Activated CD4-positive, alpha-beta T cell treated with anti-CD3 and anti-CD28 coated beads, Interleukin-2, amount 10 ng/mL, durations not matched to agents 24 days and 14 days (primary cell): ENCODE measurements around the gene TTC23. TPM values are rescaled to one million over a fixed set of nuclear protein-coding genes. Genes with fewer than 3 reads are reported as not detected.

Source experiments
- DNase-seq: peaks from one replicate; pipeline ENCODE4 v3.0.0; 2022
- H3K27ac Mint-ChIP-seq: one replicate; pipeline ENCODE4 v1.8.0; 2022; ENCODE audit warnings: mild to moderate bottlenecking, mixed read lengths
- H3K27me3 Mint-ChIP-seq: one replicate; pipeline ENCODE4 v1.8.0; 2022; ENCODE audit warnings: mixed read lengths
- H3K36me3 Mint-ChIP-seq: one replicate; pipeline ENCODE4 v1.8.0; 2022; ENCODE audit warnings: low read depth, mild to moderate bottlenecking, mixed read lengths
- H3K4me1 Mint-ChIP-seq: one replicate; pipeline ENCODE4 v1.8.0; 2021; ENCODE audit warnings: mixed read lengths
- H3K4me3 Mint-ChIP-seq: one replicate; pipeline ENCODE4 v1.8.0; 2022; ENCODE audit warnings: mild to moderate bottlenecking, moderate library complexity, mixed read lengths
- H3K9me3 Mint-ChIP-seq: one replicate; pipeline ENCODE4 v1.8.0; 2021; ENCODE audit warnings: mixed read lengths
- intact Hi-C: fragments of 100-400 bp; cut with micrococcal nuclease; formaldehyde crosslinking; loops from one replicate; pipeline ENCODE4 v1.15.1; 2023
- total RNA-seq: library from RNA; stranded (reverse); gene quantifications from 2 replicates; pipeline ENCODE4 v1.2.3, GENCODE V29; 2022

The TTC23 gene
- total RNA-seq, 1 donor from 2014 or later = 6.0 TPM

DNA sequence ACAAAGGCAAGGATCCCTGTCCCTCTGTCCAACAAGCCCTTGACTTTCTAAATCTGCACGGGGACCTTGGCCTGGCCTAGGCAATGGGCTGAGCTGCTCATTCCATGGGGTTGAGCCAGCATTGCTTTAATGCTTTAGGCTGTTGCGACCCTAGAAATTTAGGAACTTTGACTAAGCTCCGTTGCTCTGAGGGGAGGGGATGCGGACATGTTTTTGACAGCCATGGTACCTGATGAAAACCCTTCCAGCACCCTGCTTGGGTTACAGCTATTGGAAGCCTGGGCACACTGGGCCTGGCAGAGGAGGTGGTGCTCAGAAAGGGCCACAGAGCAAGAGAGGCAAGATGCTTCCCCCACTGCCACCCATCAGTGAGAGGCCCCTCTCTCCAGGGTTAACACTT lies 107.4 kb downstream of the TTC23 start:
- Mint-ChIP-seq H3K4me1 (no peaks in the 10 kb centered on the region), H3K9me3 (no peaks in the 10 kb centered on the region), H3K4me3 (no peak overlapping the region), H3K27ac (no peak overlapping the region), H3K27me3 (peaks cover 4% of the 10 kb centered on the region), H3K36me3 (no peaks in the 10 kb centered on the region)
- intact Hi-C loops = no loop called here
- DNase-seq = no peak

DNA sequence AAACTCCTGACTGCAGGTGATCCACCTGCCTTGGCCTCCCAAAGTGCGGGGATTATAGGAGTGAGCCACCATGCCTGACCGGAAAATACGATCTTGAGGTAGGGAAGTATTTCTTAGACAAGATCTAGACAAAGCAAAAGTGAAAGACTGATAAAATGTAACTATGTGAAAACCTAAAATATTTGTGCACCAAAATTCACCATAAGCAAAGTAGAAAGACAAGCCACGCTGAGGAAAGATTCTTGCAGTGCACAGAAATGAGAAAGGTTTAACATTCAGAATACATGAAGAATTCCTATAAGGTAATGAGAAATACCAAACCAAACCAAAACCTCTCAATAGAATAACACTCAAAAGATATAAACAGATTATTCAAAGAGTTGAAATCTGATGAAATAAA lies 108.8 kb downstream of the TTC23 start:
- Mint-ChIP-seq H3K36me3 (no peaks in the 10 kb centered on the region), H3K27me3 (peaks cover 4% of the 10 kb centered on the region), H3K4me1 (peaks cover under 1% of the 10 kb centered on the region), H3K27ac (no peak overlapping the region), H3K9me3 (no peaks in the 10 kb centered on the region), H3K4me3 (no peak overlapping the region)
- DNase-seq = no peak
- intact Hi-C loops = no loop called here

- Mint-ChIP-seq H3K4me3 (no peak overlapping the region), H3K9me3 (no peaks in the 10 kb centered on the region), H3K27me3 (peaks cover 4% of the 10 kb centered on the region), H3K36me3 (no peaks in the 10 kb centered on the region), H3K27ac (no peak overlapping the region), H3K4me1 (peaks cover 3% of the 10 kb centered on the region)
- DNase-seq = no peak
- intact Hi-C loops = no loop called here
These were observed 110.1 kb downstream of the TTC23 start for GRCh38 chr15:99139276-99139675.

DNA sequence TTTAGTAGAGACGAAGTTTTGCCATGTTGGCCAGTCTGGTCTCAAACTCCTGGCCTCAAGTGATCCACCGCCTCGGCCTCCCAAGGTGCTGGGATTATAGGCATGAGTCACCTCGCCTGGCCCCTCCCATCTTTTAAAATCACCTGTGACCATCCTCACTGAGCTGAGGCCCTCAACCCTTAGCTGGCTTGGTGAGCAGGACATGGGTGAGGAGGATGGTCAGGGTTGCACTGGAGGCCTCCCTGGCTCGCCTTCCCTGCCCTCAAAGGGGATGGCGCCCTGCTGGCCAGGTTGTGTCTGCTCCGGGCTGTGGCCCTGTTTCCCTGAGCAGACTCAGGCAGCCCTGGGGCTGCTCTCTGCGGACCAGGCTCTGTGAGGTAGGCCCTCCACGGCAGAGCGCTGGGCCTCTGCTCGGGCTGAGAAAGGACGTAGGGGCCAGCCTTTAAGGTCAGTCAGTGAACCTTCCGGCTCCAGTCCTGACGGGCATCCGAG lies 110.8 kb downstream of the TTC23 start:
- no peak overlapping the region for H3K4me3 Mint-ChIP-seq
- no peaks in the 10 kb centered on the region for H3K36me3 Mint-ChIP-seq
- H3K27me3 Mint-ChIP-seq = peaks cover 4% of the 10 kb centered on the region
- intact Hi-C loops = no loop called here
- DNase-seq = no peak
- no peak overlapping the region for H3K27ac Mint-ChIP-seq
- H3K4me1 Mint-ChIP-seq = peaks cover 3% of the 10 kb centered on the region
- no peaks in the 10 kb centered on the region for H3K9me3 Mint-ChIP-seq

DNA sequence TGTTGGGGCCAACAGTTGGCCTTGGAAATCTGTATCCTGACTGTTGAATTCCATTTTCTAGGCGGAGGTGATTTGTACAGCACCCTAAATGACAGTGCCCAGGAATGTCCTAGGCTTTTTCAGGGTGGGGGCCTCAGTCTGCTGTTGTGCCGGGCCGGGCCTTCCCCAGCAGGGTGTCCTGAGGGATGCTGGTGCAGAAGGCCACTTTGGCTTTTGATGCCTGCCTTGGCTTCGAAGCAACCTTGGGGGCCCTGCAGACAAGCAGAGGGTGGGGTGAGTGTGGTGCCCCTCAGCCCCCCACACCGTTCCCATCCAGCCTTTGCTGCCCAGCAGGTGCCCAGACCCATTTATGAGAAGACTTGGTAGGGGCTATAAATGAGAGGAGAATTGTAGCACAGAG lies 111.5 kb downstream of the TTC23 start:
- intact Hi-C loops = no loop called here
- peaks cover 4% of the 10 kb centered on the region for H3K27me3 Mint-ChIP-seq
- H3K4me3 Mint-ChIP-seq = no peak overlapping the region
- H3K36me3 Mint-ChIP-seq = no peaks in the 10 kb centered on the region
- no peak overlapping the region for H3K27ac Mint-ChIP-seq
- no peaks in the 10 kb centered on the region for H3K9me3 Mint-ChIP-seq
- H3K4me1 Mint-ChIP-seq = peaks cover 3% of the 10 kb centered on the region
- DNase-seq = no peak

DNA sequence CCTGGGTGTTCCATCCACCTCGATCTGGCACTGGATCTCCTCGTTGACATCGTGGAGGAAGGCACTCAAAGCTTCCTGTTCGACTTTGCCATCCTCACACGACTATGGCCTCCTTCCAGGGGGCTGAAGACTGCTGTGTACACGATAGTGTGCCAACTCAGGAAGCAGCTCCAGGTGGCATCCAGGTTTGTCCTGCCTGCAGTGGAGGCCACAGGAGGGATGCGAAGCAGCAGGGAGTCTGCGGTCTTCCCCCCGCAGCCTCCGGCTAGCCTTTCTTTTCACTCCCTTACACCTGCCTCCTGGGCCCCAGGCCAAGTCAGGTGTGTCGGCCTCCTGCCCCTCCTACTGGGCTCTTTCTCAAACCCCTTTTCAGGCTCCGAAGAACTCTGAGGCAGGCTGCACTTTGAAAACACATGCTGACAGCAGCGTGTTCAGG lies 112.3 kb downstream of the TTC23 start:
- no peaks in the 10 kb centered on the region for H3K36me3 Mint-ChIP-seq
- no peak overlapping the region for H3K4me3 Mint-ChIP-seq
- intact Hi-C loops = no loop called here
- H3K9me3 Mint-ChIP-seq = no peaks in the 10 kb centered on the region
- H3K27me3 Mint-ChIP-seq = no peaks in the 10 kb centered on the region
- H3K27ac Mint-ChIP-seq = no peak overlapping the region
- no peak for DNase-seq
- peaks cover 3% of the 10 kb centered on the region for H3K4me1 Mint-ChIP-seq

DNA sequence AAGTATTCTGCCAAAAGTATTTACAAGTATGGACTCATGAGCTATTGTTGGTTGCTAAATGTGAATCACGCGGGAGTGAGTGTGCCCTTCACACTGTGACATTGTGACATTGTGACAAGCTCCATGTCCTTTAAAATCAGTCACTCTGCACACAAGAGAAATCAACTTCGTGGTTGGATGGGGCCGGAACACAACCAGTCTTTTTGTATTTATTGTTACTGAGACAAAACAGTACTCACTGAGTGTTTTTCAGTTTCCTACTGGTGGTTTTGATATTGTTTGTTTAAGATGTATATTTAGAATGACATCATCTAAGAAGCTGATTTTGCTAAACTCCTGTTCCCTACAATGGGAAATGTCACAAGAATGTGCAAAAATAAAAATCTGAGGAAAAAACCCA lies 114.2 kb downstream of the TTC23 start:
- DNase-seq = no peak
- H3K4me1 Mint-ChIP-seq = peaks cover 3% of the 10 kb centered on the region
- H3K4me3 Mint-ChIP-seq = no peak overlapping the region
- no peaks in the 10 kb centered on the region for H3K9me3 Mint-ChIP-seq
- H3K36me3 Mint-ChIP-seq = no peaks in the 10 kb centered on the region
- H3K27me3 Mint-ChIP-seq = no peaks in the 10 kb centered on the region
- intact Hi-C loops = no loop called here
- H3K27ac Mint-ChIP-seq = no peak overlapping the region

DNA sequence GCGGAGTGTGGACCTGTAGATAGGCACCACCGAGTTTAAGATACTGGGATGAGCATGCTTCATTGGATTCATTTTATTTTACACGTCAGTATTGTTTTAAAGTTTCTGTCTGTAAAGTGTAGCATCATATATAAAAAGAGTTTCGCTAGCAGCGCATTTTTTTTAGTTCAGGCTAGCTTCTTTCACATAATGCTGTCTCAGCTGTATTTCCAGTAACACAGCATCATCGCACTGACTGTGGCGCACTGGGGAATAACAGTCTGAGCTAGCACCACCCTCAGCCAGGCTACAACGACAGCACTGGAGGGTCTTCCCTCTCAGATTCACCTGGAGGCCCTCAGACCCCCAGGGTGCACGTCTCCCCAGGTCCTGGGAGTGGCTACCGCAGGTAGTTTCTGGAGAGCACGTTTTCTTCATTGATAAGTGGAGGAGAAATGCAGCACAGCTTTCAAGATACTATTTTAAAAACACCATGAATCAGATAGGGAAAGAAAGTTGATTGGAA lies 115.0 kb downstream of the TTC23 start:
- Mint-ChIP-seq H3K4me3 (no peak overlapping the region), H3K36me3 (no peaks in the 10 kb centered on the region), H3K9me3 (no peaks in the 10 kb centered on the region), H3K27ac (no peak overlapping the region), H3K4me1 (peaks cover 3% of the 10 kb centered on the region), H3K27me3 (no peaks in the 10 kb centered on the region)
- intact Hi-C loops = no loop called here
- DNase-seq = no peak

DNA sequence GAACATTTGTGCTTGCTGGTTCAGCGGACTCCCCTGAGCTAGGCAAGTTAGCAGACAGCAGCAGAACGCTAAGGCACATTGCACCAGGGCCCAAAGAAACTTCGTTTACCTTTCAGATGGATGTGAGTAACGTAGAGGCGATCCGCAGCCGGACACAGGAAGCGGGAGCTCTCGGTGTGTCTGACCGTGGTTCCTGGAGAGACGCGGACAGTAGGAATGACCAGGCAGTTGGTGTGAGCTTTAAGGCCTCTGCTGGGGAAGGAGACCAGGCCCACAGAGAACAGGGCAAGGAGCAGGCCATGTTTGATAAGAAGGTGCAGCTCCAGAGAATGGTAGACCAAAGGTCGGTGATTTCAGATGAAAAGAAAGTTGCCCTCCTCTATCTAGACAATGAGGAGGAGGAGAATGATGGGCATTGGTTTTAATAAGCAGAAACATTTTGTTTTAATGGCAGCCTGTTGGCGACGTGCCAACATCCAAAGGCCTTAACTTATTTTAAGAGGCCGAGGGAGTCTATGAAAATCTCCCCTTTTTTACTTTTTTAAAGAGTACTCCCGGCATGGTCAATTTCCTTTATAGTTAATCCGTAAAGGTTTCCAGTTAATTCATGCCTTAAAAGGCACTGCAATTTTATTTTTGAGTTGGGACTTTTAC lies 116.6 kb downstream of the TTC23 start:
- Mint-ChIP-seq H3K4me1 (peaks cover 3% of the 10 kb centered on the region), H3K27me3 (no peaks in the 10 kb centered on the region), H3K4me3 (no peak overlapping the region), H3K9me3 (no peaks in the 10 kb centered on the region), H3K36me3 (no peaks in the 10 kb centered on the region), H3K27ac (no peak overlapping the region)
- intact Hi-C loops = no loop called here
- no peak for DNase-seq

GRCh38 chr15:99132122-99132521 lies 117.3 kb downstream of the TTC23 start:
- H3K4me3 Mint-ChIP-seq = no peak overlapping the region
- intact Hi-C loops = no loop called here
- H3K9me3 Mint-ChIP-seq = no peaks in the 10 kb centered on the region
- no peaks in the 10 kb centered on the region for H3K27me3 Mint-ChIP-seq
- H3K27ac Mint-ChIP-seq = no peak overlapping the region
- DNase-seq = no peak
- H3K4me1 Mint-ChIP-seq = peaks cover 3% of the 10 kb centered on the region
- no peaks in the 10 kb centered on the region for H3K36me3 Mint-ChIP-seq

- Mint-ChIP-seq H3K9me3 (no peaks in the 10 kb centered on the region), H3K36me3 (no peaks in the 10 kb centered on the region), H3K4me3 (no peak overlapping the region), H3K27me3 (no peaks in the 10 kb centered on the region), H3K27ac (no peak overlapping the region), H3K4me1 (peaks cover 3% of the 10 kb centered on the region)
- intact Hi-C loops = no loop called here
- DNase-seq = no peak
These were observed 117.8 kb downstream of the TTC23 start for GRCh38 chr15:99131441-99132023.

DNA sequence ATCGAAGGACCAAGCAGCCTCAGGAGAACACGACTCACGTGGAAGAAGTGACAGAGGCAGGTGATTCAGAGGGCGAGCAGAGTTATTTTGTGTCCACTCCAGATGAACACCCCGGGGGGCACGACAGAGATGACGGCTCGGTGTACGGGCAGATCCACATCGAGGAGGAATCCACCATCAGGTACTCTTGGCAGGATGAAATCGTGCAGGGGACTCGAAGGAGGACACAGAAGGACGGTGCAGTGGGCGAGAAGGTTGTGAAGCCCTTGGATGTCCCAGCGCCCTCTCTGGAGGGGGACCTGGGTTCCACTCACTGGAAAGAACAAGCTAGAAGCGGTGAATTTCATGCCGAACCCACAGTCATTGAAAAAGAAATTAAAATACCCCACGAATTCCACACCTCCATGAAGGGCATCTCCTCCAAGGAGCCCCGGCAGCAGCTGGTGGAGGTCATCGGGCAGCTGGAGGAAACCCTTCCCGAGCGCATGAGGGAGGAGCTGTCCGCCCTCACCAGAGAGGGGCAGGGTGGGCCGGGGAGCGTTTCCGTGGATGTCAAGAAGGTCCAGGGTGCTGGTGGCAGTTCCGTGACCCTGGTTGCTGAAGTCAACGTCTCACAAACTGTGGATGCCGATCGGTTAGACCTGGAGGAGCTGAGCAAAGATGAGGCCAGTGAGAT lies 118.5 kb downstream of the TTC23 start:
- intact Hi-C loops = no loop called here
- Mint-ChIP-seq H3K9me3 (no peaks in the 10 kb centered on the region), H3K4me3 (no peak overlapping the region), H3K36me3 (no peaks in the 10 kb centered on the region), H3K27me3 (no peaks in the 10 kb centered on the region), H3K4me1 (peaks cover 3% of the 10 kb centered on the region), H3K27ac (no peak overlapping the region)
- no peak for DNase-seq

GRCh38 chr15:99130314-99130713 lies 119.1 kb downstream of the TTC23 start:
- no peak overlapping the region for H3K27ac Mint-ChIP-seq
- H3K4me3 Mint-ChIP-seq = no peak overlapping the region
- intact Hi-C loops = no loop called here
- peaks cover under 1% of the 10 kb centered on the region for H3K4me1 Mint-ChIP-seq
- no peaks in the 10 kb centered on the region for H3K9me3 Mint-ChIP-seq
- H3K36me3 Mint-ChIP-seq = no peaks in the 10 kb centered on the region
- no peak for DNase-seq
- H3K27me3 Mint-ChIP-seq = no peaks in the 10 kb centered on the region

DNA sequence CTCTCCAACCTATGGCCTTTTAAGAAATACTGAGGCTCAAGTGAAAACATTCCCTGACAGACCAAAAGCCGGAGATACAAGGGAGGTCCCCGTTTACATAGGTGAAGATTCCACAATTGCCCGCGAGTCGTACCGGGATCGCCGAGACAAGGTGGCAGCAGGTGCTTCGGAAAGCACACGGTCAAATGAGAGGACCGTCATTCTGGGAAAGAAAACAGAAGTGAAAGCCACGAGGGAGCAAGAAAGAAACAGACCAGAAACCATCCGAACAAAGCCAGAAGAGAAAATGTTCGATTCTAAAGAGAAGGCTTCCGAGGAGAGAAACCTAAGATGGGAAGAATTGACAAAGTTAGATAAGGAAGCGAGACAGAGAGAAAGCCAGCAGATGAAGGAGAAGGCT lies 119.7 kb downstream of the TTC23 start:
- intact Hi-C loops = no loop called here
- Mint-ChIP-seq H3K9me3 (no peaks in the 10 kb centered on the region), H3K4me3 (no peak overlapping the region), H3K36me3 (no peaks in the 10 kb centered on the region), H3K27me3 (no peaks in the 10 kb centered on the region), H3K27ac (no peak overlapping the region), H3K4me1 (no peaks in the 10 kb centered on the region)
- DNase-seq = no peak
